SU-DHL-6 (cell line): Measurements from ENCODE around the gene IL4R.
"Not testable (repeated sequence)": the region's sequence is repeated elsewhere in the genome, so short reads cannot be mapped to it uniquely, and the experiment has no call there.

Experiments used
- H2AFZ ChIP-seq: fragments of 200-600 bp; sonication (generic); 2 replicates; pipeline ENCODE4 v1.6.1; 2014; ENCODE audit warnings: low read depth, mild to moderate bottlenecking, moderate library complexity, mixed read lengths, antibody characterized with exemption, low read length; ENCODE audit not compliant: severe bottlenecking
- H3F3A ChIP-seq: fragments of 200-600 bp; shearing (Covaris generic); 2 replicates; pipeline ENCODE4 v1.6.0; 2016; ENCODE audit warnings: antibody characterized with exemption, mild to moderate bottlenecking; ENCODE audit not compliant: insufficient read depth
- H3K27ac ChIP-seq: fragments of 200-600 bp; sonication (generic); 2 replicates; pipeline ENCODE4 v1.5.1; 2016; ENCODE audit warnings: low read depth, mild to moderate bottlenecking, low read length, moderate library complexity, mixed read lengths
- H3K27me3 ChIP-seq: fragments of 200-600 bp; sonication (generic), shearing (Covaris generic); 2 replicates; pipeline ENCODE4 v1.6.0; 2014; ENCODE audit warnings: mild to moderate bottlenecking, low read length
- H3K36me3 ChIP-seq: fragments of 200-600 bp; sonication (generic); 2 replicates; pipeline ENCODE4 v1.6.1; 2014; ENCODE audit warnings: mild to moderate bottlenecking, low read length, mixed read lengths
- H3K4me2 ChIP-seq: fragments of 300-600, 200-600 bp; shearing (Covaris generic), sonication (generic); 2 replicates; pipeline ENCODE4 v1.6.0; 2014; ENCODE audit warnings: low read length, low read depth, mild to moderate bottlenecking; ENCODE audit not compliant: poor library complexity, severe bottlenecking
- H3K4me3 ChIP-seq: fragments of 200-600 bp; sonication (generic); 2 replicates; pipeline ENCODE4 v1.5.1; 2014; ENCODE audit warnings: antibody characterized with exemption, low read length, mild to moderate bottlenecking, mixed read lengths; ENCODE audit not compliant: insufficient read depth, poor library complexity, severe bottlenecking
- H3K79me2 ChIP-seq: fragments of 200-600 bp; sonication (generic); 2 replicates; pipeline ENCODE4 v1.6.1; 2014; ENCODE audit warnings: mild to moderate bottlenecking, low read length, moderate library complexity; ENCODE audit not compliant: insufficient read depth
- H3K9ac ChIP-seq: fragments of 200-600 bp; sonication (generic); 2 replicates; pipeline ENCODE4 v1.7.0; 2014; ENCODE audit warnings: mild to moderate bottlenecking, low read length
- H3K9me2 ChIP-seq: fragments of 200-600 bp; sonication (generic); replicated peaks from 2 replicates; pipeline ENCODE4 v1.6.1; 2014; ENCODE audit warnings: low read length; ENCODE audit not compliant: insufficient read depth
- H3K9me3 ChIP-seq: fragments of 200-600 bp; sonication (generic); 2 replicates; pipeline ENCODE4 v1.6.1; 2014; ENCODE audit warnings: low read length, mixed read lengths; ENCODE audit not compliant: insufficient read depth
- H4K20me1 ChIP-seq: fragments of 200-600 bp; sonication (generic); 2 replicates; pipeline ENCODE4 v1.6.1; 2014; ENCODE audit warnings: low read depth, mild to moderate bottlenecking, antibody characterized with exemption, low read length, moderate library complexity, mixed read lengths
- EZH2phosphoT487 ChIP-seq: fragments of 200-600 bp; sonication (generic), shearing (Covaris generic); conservative IDR thresholded peaks from 2 replicates; pipeline ENCODE4 v1.6.1; 2018; ENCODE audit warnings: mild to moderate bottlenecking, antibody characterized with exemption, low read length, moderate library complexity, mixed read lengths
- TF ChIP-seq, protein P1 (sequence below): fragments of 200-600 bp; sonication (generic); IDR thresholded peaks from one replicate; pipeline ENCODE4 v1.5.1; 2017; ENCODE audit warnings: antibody characterized with exemption, mild to moderate bottlenecking, low read length, moderate library complexity; ENCODE audit not compliant: insufficient read depth, poor library complexity, severe bottlenecking

The IL4R gene

DNA sequence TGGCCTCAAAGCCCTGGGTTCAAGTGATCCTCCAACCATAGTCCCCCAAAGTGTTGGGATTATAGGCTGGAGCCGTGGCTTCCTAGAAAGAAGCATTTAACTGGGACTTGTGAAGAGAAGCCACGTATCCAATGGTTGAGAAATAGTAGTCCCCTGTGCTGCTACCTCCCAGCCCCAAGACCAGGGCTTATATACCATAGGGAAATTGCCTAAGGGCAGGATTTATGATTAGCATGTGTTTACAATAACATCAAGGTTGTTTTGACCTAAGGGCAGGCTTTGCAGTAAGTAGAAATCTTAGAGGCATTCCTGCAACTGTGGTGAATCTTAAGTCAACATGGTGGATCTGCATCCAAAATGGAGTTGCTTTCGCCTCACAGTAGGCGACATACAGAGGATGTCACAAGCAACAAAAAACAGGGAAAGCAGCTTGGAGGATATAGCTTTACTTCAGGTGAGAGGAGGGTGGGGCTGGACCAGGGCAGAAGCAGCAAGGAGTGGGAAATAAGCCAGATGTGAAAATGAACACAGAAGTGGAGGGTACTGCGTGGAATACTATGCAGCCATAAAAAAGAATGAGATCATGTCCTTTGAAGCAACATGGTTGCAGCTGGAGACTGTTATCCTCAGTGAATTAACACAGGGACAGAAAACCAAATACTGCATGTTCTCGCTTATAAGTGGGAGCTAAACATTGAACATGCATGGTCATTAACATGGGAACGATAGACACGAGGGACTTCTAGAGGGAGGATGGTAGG is 26.5 kb upstream of the IL4R start:
- no peak overlapping the region for H3K4me2 ChIP-seq
- H3K79me2 ChIP-seq: no peaks in the 10 kb centered on the region
- no peaks in the 10 kb centered on the region for H3F3A ChIP-seq
- H3K4me3 ChIP-seq: no peak overlapping the region
- no peaks in the 10 kb centered on the region for H3K36me3 ChIP-seq
- no peaks in the 10 kb centered on the region for H3K27me3 ChIP-seq
- no peaks in the 10 kb centered on the region for H3K9me2 ChIP-seq
- no peaks in the 10 kb centered on the region for H4K20me1 ChIP-seq
- H3K27ac ChIP-seq: no peak overlapping the region
- no peak overlapping the region for H2AFZ ChIP-seq
- no peak for TF ChIP-seq EZH2phosphoT487
- TF ChIP-seq, protein P1, sequence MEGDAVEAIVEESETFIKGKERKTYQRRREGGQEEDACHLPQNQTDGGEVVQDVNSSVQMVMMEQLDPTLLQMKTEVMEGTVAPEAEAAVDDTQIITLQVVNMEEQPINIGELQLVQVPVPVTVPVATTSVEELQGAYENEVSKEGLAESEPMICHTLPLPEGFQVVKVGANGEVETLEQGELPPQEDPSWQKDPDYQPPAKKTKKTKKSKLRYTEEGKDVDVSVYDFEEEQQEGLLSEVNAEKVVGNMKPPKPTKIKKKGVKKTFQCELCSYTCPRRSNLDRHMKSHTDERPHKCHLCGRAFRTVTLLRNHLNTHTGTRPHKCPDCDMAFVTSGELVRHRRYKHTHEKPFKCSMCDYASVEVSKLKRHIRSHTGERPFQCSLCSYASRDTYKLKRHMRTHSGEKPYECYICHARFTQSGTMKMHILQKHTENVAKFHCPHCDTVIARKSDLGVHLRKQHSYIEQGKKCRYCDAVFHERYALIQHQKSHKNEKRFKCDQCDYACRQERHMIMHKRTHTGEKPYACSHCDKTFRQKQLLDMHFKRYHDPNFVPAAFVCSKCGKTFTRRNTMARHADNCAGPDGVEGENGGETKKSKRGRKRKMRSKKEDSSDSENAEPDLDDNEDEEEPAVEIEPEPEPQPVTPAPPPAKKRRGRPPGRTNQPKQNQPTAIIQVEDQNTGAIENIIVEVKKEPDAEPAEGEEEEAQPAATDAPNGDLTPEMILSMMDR: no peak
- no peak overlapping the region for H3K9ac ChIP-seq
- no peaks in the 10 kb centered on the region for H3K9me3 ChIP-seq

DNA sequence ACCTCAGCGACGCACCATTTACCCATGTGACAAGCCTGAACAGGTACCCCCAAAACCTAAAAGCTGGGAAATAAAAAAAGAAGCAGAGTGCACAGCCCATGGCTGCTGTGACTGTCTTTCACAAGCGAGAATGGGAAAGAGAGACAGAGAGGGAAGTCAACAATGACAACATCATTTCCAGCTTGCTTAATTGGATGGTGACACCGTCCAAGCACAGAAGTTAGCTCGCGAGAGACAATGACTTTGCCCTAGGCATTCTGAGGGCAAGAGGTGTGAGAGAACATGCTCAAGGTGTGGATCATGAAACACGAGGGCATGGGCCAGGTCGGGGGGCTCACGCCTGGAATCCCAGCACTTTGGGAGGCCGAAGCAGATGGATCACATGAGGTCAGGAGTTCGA is 25.9 kb upstream of the IL4R start:
- no peak overlapping the region for H3K27ac ChIP-seq
- no peaks in the 10 kb centered on the region for H3K9me3 ChIP-seq
- no peaks in the 10 kb centered on the region for H4K20me1 ChIP-seq
- no peak overlapping the region for H3K9ac ChIP-seq
- no peaks in the 10 kb centered on the region for H3K27me3 ChIP-seq
- H3K4me3 ChIP-seq: no peak overlapping the region
- H3F3A ChIP-seq: no peaks in the 10 kb centered on the region
- H3K36me3 ChIP-seq: no peaks in the 10 kb centered on the region
- no peak overlapping the region for H2AFZ ChIP-seq
- H3K79me2 ChIP-seq: no peaks in the 10 kb centered on the region
- TF ChIP-seq, protein P1: no peak
- TF ChIP-seq EZH2phosphoT487: no peak
- H3K4me2 ChIP-seq: no peak overlapping the region
- no peaks in the 10 kb centered on the region for H3K9me2 ChIP-seq

DNA sequence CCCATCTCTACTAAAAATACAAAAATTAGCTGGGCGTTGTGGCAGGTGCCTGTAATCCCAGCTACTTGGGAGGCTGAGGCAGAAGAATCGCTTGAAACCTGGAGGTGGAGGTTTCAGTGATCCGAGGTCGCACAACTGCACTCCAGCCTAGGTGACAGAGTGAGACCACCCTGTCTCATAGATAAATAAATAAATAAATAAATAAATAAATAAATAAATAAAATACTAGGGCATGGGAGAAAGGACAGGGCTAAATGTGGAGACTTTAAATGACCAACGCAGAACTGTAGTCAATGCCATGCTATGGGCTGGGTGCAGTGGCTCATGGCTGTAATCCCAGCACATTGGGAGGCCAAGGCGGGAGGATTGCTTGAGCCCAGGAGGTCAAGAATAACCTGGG is 25.5 kb upstream of the IL4R start:
- not testable (repeated sequence) for H3K27me3 ChIP-seq, H2AFZ ChIP-seq, H3K9me3 ChIP-seq, H3K4me2 ChIP-seq, H3K27ac ChIP-seq, H3K79me2 ChIP-seq, H3K36me3 ChIP-seq, H3K9me2 ChIP-seq, H3K4me3 ChIP-seq, H3F3A ChIP-seq, H4K20me1 ChIP-seq, H3K9ac ChIP-seq

DNA sequence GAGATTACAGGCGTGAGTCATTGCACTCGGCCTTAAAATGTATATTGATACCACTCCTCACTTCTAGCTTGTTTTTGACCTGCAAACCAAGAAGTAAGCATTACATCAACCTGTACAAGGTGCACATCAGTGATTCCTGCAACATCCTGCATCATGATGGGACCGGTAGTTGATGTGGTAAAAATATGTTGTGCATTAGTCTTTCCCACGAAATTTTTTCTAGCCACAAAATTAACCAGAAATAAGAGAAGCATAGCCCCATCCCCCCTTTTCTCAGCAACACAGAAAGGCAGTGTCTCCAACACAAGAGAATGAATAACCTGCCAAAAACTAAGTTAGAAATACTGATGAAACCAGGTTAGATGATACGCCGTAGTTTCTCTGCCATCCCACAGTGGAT is 24.1 kb upstream of the IL4R start:
- no peak overlapping the region for H3K27ac ChIP-seq
- no peak overlapping the region for H3K4me2 ChIP-seq
- no peaks in the 10 kb centered on the region for H3K27me3 ChIP-seq
- no peak overlapping the region for H2AFZ ChIP-seq
- peaks cover 4% of the 10 kb centered on the region for H3F3A ChIP-seq
- TF ChIP-seq EZH2phosphoT487: no peak
- TF ChIP-seq, protein P1: no peak
- H3K9ac ChIP-seq: no peak overlapping the region
- H3K9me2 ChIP-seq: no peaks in the 10 kb centered on the region
- H4K20me1 ChIP-seq: no peaks in the 10 kb centered on the region
- no peaks in the 10 kb centered on the region for H3K9me3 ChIP-seq
- no peak overlapping the region for H3K4me3 ChIP-seq
- H3K36me3 ChIP-seq: no peaks in the 10 kb centered on the region
- H3K79me2 ChIP-seq: no peaks in the 10 kb centered on the region
